ENCODE data around the gene SERPINE1.

DNA sequence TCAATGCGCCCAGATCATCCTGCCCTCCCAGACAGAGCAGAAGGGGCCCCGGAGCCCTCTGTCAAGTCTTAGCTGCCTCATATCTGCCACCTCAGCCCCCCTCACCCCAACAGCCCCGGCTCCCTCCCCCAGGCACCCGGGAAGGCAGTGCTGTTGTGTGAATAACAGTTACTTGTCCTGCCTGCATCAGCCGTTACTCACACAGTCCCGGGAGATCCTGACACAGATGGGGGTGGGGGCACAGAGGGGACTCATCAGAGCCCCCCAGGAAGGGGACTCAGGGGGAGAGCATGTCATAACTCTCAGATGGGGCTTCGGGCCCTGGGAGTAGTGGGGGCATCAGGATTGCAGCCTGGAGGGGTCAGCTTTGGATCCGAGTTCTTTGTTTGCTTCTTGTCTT lies 12.4 kb upstream of the SERPINE1 start:
- TF ChIP-seq, protein P1, sequence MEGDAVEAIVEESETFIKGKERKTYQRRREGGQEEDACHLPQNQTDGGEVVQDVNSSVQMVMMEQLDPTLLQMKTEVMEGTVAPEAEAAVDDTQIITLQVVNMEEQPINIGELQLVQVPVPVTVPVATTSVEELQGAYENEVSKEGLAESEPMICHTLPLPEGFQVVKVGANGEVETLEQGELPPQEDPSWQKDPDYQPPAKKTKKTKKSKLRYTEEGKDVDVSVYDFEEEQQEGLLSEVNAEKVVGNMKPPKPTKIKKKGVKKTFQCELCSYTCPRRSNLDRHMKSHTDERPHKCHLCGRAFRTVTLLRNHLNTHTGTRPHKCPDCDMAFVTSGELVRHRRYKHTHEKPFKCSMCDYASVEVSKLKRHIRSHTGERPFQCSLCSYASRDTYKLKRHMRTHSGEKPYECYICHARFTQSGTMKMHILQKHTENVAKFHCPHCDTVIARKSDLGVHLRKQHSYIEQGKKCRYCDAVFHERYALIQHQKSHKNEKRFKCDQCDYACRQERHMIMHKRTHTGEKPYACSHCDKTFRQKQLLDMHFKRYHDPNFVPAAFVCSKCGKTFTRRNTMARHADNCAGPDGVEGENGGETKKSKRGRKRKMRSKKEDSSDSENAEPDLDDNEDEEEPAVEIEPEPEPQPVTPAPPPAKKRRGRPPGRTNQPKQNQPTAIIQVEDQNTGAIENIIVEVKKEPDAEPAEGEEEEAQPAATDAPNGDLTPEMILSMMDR (IDR thresholded peaks at IDR 0.05): no peak
- no peak for TF ChIP-seq POLR2A (IDR thresholded peaks at IDR 0.05)

Data from Peyer's patch (tissue), 4 donors.